A673 (cell line): ENCODE measurements around the gene PTTG1IP.

Experiments used
- CTCF ChIP-seq: fragments of 300-800, 200-600 bp; sonication (generic); conservative IDR thresholded peaks from 2 replicates; pipeline ENCODE4 v1.5.1; 2017; ENCODE audit warnings: low read depth, mild to moderate bottlenecking, antibody characterized with exemption, low read length, moderate library complexity, mixed read lengths
- EZH2 ChIP-seq: fragments of 200-600 bp; sonication (generic); IDR thresholded peaks from 2 replicates; pipeline ENCODE4 v1.6.1; 2017; ENCODE audit warnings: borderline replicate concordance, low read depth, mild to moderate bottlenecking, mixed read lengths, antibody characterized with exemption, low read length; ENCODE audit not compliant: poor library complexity, severe bottlenecking

- no peak for TF ChIP-seq CTCF
- TF ChIP-seq EZH2: no peak
These were observed 16.9 kb upstream of the PTTG1IP start for GRCh38 chr21:44890338-44890931.
